HG03103 (cell line): ENCODE measurements around the gene WWP2.
"Not testable (repeated sequence)": the region's sequence is repeated elsewhere in the genome, so short reads cannot be mapped to it uniquely, and the experiment has no call there.

Source experiments
- ATAC-seq: cut with Tn5 transposase; IDR thresholded peaks from one replicate; pipeline ENCODE4 v1.9.1; 2021; ENCODE audit warnings: low read depth; ENCODE audit not compliant: unreplicated experiment

Gene WWP2

GRCh38 chr16:69969657-69970056, 207.5 kb downstream of the WWP2 start:
- not testable (repeated sequence) for ATAC-seq

GRCh38 chr16:69972120-69972519, 210.0 kb downstream of the WWP2 start:
- not testable (repeated sequence) for ATAC-seq

GRCh38 chr16:69972935-69973334, 210.8 kb downstream of the WWP2 start:
- ATAC-seq = not testable (repeated sequence)

GRCh38 chr16:69985196-69985595, 223.1 kb downstream of the WWP2 start:
- ATAC-seq = not testable (repeated sequence)
